T-cell (primary cell): ENCODE measurements around the gene ARAF. TPM values are rescaled to one million over a fixed set of nuclear protein-coding genes. Genes with fewer than 3 reads are reported as not detected.
A peak's percentile ranks its signal among the peaks of the same experiment; 100 is the strongest.

Experiments
- ATAC-seq, 4 experiments: fragments of 200-7000 bp in 3 of 4; fragments of 150-1000 bp in 1 of 4; cut with Tn5 transposase; replicated peaks in 1 of 4; 1 replicate in 3 of 4; 2 replicates in 1 of 4; pipeline ENCODE4 v1.10.0; 2021; ENCODE audit warnings: moderate library complexity in 3 of 4, mild to moderate bottlenecking in 2 of 4, moderate number of reproducible peaks in 1 of 4
- CTCF ChIA-PET, 2 donors: fragments of 300-600 bp; sonication (Branson Sonifier 250); formaldehyde crosslinking; loops; one replicate each; lab custom pipeline; 2022; ENCODE audit warnings: antibody characterized with exemption in 2 of 2; lab: Charles Lee
- POLR2A ChIA-PET, 2 donors: fragments of 300-600 bp; sonication (Branson Sonifier 250); formaldehyde crosslinking; loops; one replicate each; lab custom pipeline; 2022; ENCODE audit warnings: antibody characterized with exemption in 2 of 2; lab: Charles Lee
- DNase-seq, 35 experiments: peaks; one replicate each; pipeline versions ENCODE4 v3.0.0 to v3.0.0-alpha.2; 2013 to 2023
- H3K27ac ChIP-seq: one replicate; pipeline ENCODE4 v1.5.1; 2013; ENCODE audit warnings: low read length
- H3K27me3 ChIP-seq, 2 experiments: replicated peaks in 1 of 2; 1 replicate in 1 of 2; 2 replicates in 1 of 2; pipeline versions ENCODE4 v1.6.1 to v1.7.0; 2013; ENCODE audit warnings: low read length in 1 of 2, mixed read lengths in 1 of 2; ENCODE audit not compliant: control insufficient read depth in 2 of 2, insufficient read depth in 2 of 2; ENCODE audit errors: extremely low read depth in 1 of 2
- H3K36me3 ChIP-seq, 2 donors: 1 replicate in 1 of 2; 2 replicates in 1 of 2; pipeline versions ENCODE4 v1.6.1 to v1.7.0; 2013; ENCODE audit warnings: low read length in 1 of 2; ENCODE audit not compliant: control insufficient read depth in 2 of 2, insufficient read depth in 1 of 2; ENCODE audit errors: extremely low read depth in 1 of 2
- H3K4me1 ChIP-seq, 2 experiments: 1 replicate in 1 of 2; 2 replicates in 1 of 2; pipeline versions ENCODE4 v1.6.1 to v1.7.0; 2013; ENCODE audit warnings: low read length in 2 of 2, mixed read lengths in 1 of 2; ENCODE audit not compliant: insufficient read depth in 2 of 2, control insufficient read depth in 1 of 2; ENCODE audit errors: extremely low read depth in 1 of 2
- H3K4me3 ChIP-seq, 2 donors: 1 replicate in 1 of 2; 2 replicates in 1 of 2; pipeline versions ENCODE4 v1.5.1 to v1.7.0; 2013; ENCODE audit warnings: mild to moderate bottlenecking in 2 of 2, low read length in 1 of 2, moderate library complexity in 1 of 2; ENCODE audit not compliant: control insufficient read depth in 1 of 2; ENCODE audit errors: extremely low read depth in 1 of 2
- H3K9me3 ChIP-seq: 2 replicates; pipeline ENCODE4 v1.7.0; 2013
- H3K27ac Mint-ChIP-seq, 2 donors: one replicate each; pipeline ENCODE4 v1.8.0; 2020 to 2021; ENCODE audit warnings: mild to moderate bottlenecking in 2 of 2, mixed read lengths in 2 of 2
- H3K27me3 Mint-ChIP-seq, 2 donors: one replicate each; pipeline ENCODE4 v1.8.0; 2021 to 2022; ENCODE audit warnings: mixed read lengths in 2 of 2
- H3K36me3 Mint-ChIP-seq: one replicate; pipeline ENCODE4 v1.8.0; 2021; ENCODE audit warnings: mixed read lengths
- H3K4me1 Mint-ChIP-seq, 3 donors: one replicate each; pipeline ENCODE4 v1.8.0; 2020 to 2022; ENCODE audit warnings: mixed read lengths in 3 of 3, mild to moderate bottlenecking in 1 of 3
- H3K4me3 Mint-ChIP-seq, 3 donors: one replicate each; pipeline ENCODE4 v1.8.0; 2020 to 2022; ENCODE audit warnings: mild to moderate bottlenecking in 3 of 3, mixed read lengths in 3 of 3, moderate library complexity in 3 of 3
- H3K9me3 Mint-ChIP-seq, 3 donors: one replicate each; pipeline ENCODE4 v1.8.0; 2020 to 2022; ENCODE audit warnings: mixed read lengths in 3 of 3
- WGBS: methylation state at CpG from one replicate; pipeline ENCODE4 v1.1.5; 2013; ENCODE audit warnings: missing lambda C conversion rate; ENCODE audit not compliant: insufficient coverage; 5-methylcytosine and 5-hydroxymethylcytosine counted together
- total RNA-seq, 35 experiments: library from RNA in 6 of 35; stranded (reverse) in 6 of 35; fragments of 120-200 nt in 1 of 35; gene quantifications; one replicate each; pipeline versions ENCODE4 v1.2.1 to v1.2.4 and lab custom pipeline; 2013 to 2026

The ARAF gene
- total RNA-seq, 5 donors from 2014 or later (not counting 1 experiment from before 2014, with no cell fraction given) = 113 to 138 (median 122) TPM

- peaks cover 0 to 9% of the 10 kb centered on the region in 2 experiments for H3K27me3 ChIP-seq
- Mint-ChIP-seq H3K9me3 (no peaks in the 10 kb centered on the region), H3K27me3 (peaks cover 0 to 18% of the 10 kb centered on the region in 2 donors), H3K36me3 (peaks cover 23% of the 10 kb centered on the region), H3K4me1 (peaks cover 15 to 31% (median 21%) of the 10 kb centered on the region in 3 donors), H3K27ac (no peak overlapping the region), H3K4me3 (no peak overlapping the region)
- peak in 2 of 4 experiments; percentile 16 to 17 for ATAC-seq
- H3K9me3 ChIP-seq = no peaks in the 10 kb centered on the region
- 48% methylated on average over 12 of the region's 27 CpGs for WGBS
- peaks cover 0 to 23% of the 10 kb centered on the region in 2 experiments for H3K4me1 ChIP-seq
- no peak overlapping the region for H3K27ac ChIP-seq
- H3K4me3 ChIP-seq = no peak overlapping the region
- POLR2A ChIA-PET = interaction anchor here in 1 of 2 donors (0.6 kb wide), 1 partner anchor 313 kb away, joined by 3 read pairs; no protein-coding TSS in a partner anchor
- CTCF ChIA-PET = interaction anchor here in 1 of 2 donors (0.6 kb wide), 1 partner anchor 425 kb away, joined by 3 read pairs; no protein-coding TSS in a partner anchor
- DNase-seq = no peak
- H3K36me3 ChIP-seq = peaks cover 0 to 16% of the 10 kb centered on the region in 2 donors
These were observed 13.7 kb downstream of the ARAF start for GRCh38 chrX:47574547-47575301.

GRCh38 chrX:47576021-47576898 is 15.3 kb downstream of the ARAF start:
- peaks cover 12% of the 10 kb centered on the region for H3K36me3 Mint-ChIP-seq
- peaks cover 0 to 25% of the 10 kb centered on the region in 2 experiments for H3K4me1 ChIP-seq
- H3K27ac ChIP-seq = no peak overlapping the region
- H3K4me1 Mint-ChIP-seq = peaks cover 17 to 39% (median 23%) of the 10 kb centered on the region in 3 donors
- ChIA-PET CTCF (no interaction called here), POLR2A (interaction anchor here in 1 of 2 donors (0.6 kb wide), 1 partner anchor 972 kb away, joined by 3 read pairs; no protein-coding TSS in a partner anchor)
- no peaks in the 10 kb centered on the region for H3K9me3 Mint-ChIP-seq
- no peak overlapping the region for H3K27ac Mint-ChIP-seq
- no peak for ATAC-seq
- no peak for DNase-seq
- no peak overlapping the region for H3K4me3 Mint-ChIP-seq
- H3K36me3 ChIP-seq = peaks cover 0 to 8% of the 10 kb centered on the region in 2 donors
- H3K4me3 ChIP-seq = no peak overlapping the region
- 94% methylated on average over 16 of the region's 20 CpGs for WGBS
- no peaks in the 10 kb centered on the region for H3K9me3 ChIP-seq
- H3K27me3 Mint-ChIP-seq = peaks cover 0 to 18% of the 10 kb centered on the region in 2 donors
- peaks cover 0 to 9% of the 10 kb centered on the region in 2 experiments for H3K27me3 ChIP-seq

DNA sequence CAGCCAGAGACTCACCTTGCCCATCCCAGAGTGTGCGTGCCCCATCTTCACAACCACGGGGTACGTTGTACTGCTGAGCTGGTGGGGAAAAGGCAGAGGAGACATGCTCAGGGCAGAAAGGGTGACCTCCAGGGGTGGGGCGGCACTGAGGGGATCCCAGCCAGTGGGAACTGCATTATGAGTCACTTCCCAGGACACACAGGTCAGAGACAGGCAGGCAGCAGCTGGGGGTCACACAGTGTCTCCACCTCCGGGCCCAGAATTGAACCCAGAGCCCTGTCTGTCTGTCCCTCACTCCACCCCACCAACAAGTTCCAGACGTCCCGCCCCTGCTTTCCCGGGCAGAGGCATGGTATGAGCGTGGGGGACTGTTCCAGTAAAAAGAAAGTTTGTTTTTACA is 16.4 kb downstream of the ARAF start:
- Histone ChIP-seq H3K4me1 (peaks cover 5 to 37% of the 10 kb centered on the region in 2 experiments), H3K9me3 (no peaks in the 10 kb centered on the region), H3K36me3 (no peaks in the 10 kb centered on the region), H3K27ac (no peak overlapping the region), H3K4me3 (no peak overlapping the region), H3K27me3 (peaks cover 0 to 9% of the 10 kb centered on the region in 2 experiments)
- H3K36me3 Mint-ChIP-seq = peaks cover 3% of the 10 kb centered on the region
- CTCF ChIA-PET = no interaction called here
- WGBS = no CpG with 5 or more reads among the region's 9 CpGs
- no peak overlapping the region for H3K4me3 Mint-ChIP-seq
- POLR2A ChIA-PET = interaction anchor here in 1 of 2 donors (0.6 kb wide), 1 partner anchor 973 kb away, joined by 3 read pairs; no protein-coding TSS in a partner anchor
- peaks cover 0 to 14% of the 10 kb centered on the region in 2 donors for H3K27me3 Mint-ChIP-seq
- peaks cover 25 to 42% (median 27%) of the 10 kb centered on the region in 3 donors for H3K4me1 Mint-ChIP-seq
- no peak for DNase-seq
- ATAC-seq = no peak
- H3K27ac Mint-ChIP-seq = no peak overlapping the region
- H3K9me3 Mint-ChIP-seq = no peaks in the 10 kb centered on the region

- H3K36me3 Mint-ChIP-seq = peaks cover 3% of the 10 kb centered on the region
- ChIA-PET CTCF (no interaction called here), POLR2A (no interaction called here)
- H3K27ac ChIP-seq = no peak overlapping the region
- H3K4me1 Mint-ChIP-seq = peaks cover 22 to 43% (median 27%) of the 10 kb centered on the region in 3 donors
- no peaks in the 10 kb centered on the region for H3K9me3 ChIP-seq
- peaks cover 0 to 9% of the 10 kb centered on the region in 2 experiments for H3K27me3 ChIP-seq
- H3K4me3 Mint-ChIP-seq = no peak overlapping the region
- ATAC-seq = no peak
- H3K4me1 ChIP-seq = peaks cover 5 to 41% of the 10 kb centered on the region in 2 experiments
- DNase-seq = no peak
- H3K4me3 ChIP-seq = no peak overlapping the region
- H3K27me3 Mint-ChIP-seq = peaks cover 0 to 12% of the 10 kb centered on the region in 2 donors
- no peaks in the 10 kb centered on the region for H3K36me3 ChIP-seq
- H3K9me3 Mint-ChIP-seq = no peaks in the 10 kb centered on the region
- 83% methylated on average over 2 of the region's 3 CpGs for WGBS
- no peak overlapping the region for H3K27ac Mint-ChIP-seq
These were observed 16.9 kb downstream of the ARAF start for GRCh38 chrX:47577901-47578300.

GRCh38 chrX:47578692-47579091 is 17.7 kb downstream of the ARAF start:
- Mint-ChIP-seq H3K27me3 (peaks cover 0 to 4% of the 10 kb centered on the region in 2 donors), H3K9me3 (no peaks in the 10 kb centered on the region), H3K36me3 (peaks cover 2% of the 10 kb centered on the region), H3K27ac (no peak overlapping the region), H3K4me3 (no peak overlapping the region), H3K4me1 (peaks cover 22 to 43% (median 25%) of the 10 kb centered on the region in 3 donors)
- Histone ChIP-seq H3K27me3 (peaks cover 0 to 2% of the 10 kb centered on the region in 2 experiments), H3K4me3 (no peak overlapping the region), H3K36me3 (no peaks in the 10 kb centered on the region), H3K4me1 (peaks cover 5 to 42% of the 10 kb centered on the region in 2 experiments), H3K27ac (no peak overlapping the region), H3K9me3 (no peaks in the 10 kb centered on the region)
- ATAC-seq = no peak
- 93% methylated on average over 3 of the region's 16 CpGs for WGBS
- ChIA-PET CTCF (no interaction called here), POLR2A (no interaction called here)
- DNase-seq = no peak

GRCh38 chrX:47579537-47579936 is 18.5 kb downstream of the ARAF start:
- 20% methylated on average over 4 of the region's 9 CpGs for WGBS

More at GRCh38 chrX:47579537-47579936, 18.5 kb downstream of the ARAF start:
- DNase-seq = no peak
- ChIA-PET POLR2A (interaction anchor here in 1 of 2 donors (0.6 kb wide), 1 partner anchor 81 kb away, joined by 3 read pairs; no protein-coding TSS in a partner anchor), CTCF (no interaction called here)
- Mint-ChIP-seq H3K36me3 (peaks cover 7% of the 10 kb centered on the region), H3K9me3 (no peaks in the 10 kb centered on the region), H3K4me1 (peaks cover 25 to 48% (median 28%) of the 10 kb centered on the region in 3 donors), H3K4me3 (no peak overlapping the region), H3K27ac (peak overlapping the region; percentile 22 to 43), H3K27me3 (peaks cover 0 to 4% of the 10 kb centered on the region in 2 donors)
- Histone ChIP-seq H3K9me3 (no peaks in the 10 kb centered on the region), H3K4me1 (peaks cover 5 to 39% of the 10 kb centered on the region in 2 experiments), H3K4me3 (no peak overlapping the region), H3K27me3 (no peaks in the 10 kb centered on the region), H3K27ac (no peak overlapping the region), H3K36me3 (no peaks in the 10 kb centered on the region)
- no peak for ATAC-seq
